K562 (cell line): ENCODE measurements around the gene SPEG. TPM values are rescaled to one million over a fixed set of nuclear protein-coding genes. Genes with fewer than 3 reads are reported as not detected.

Source experiments
- ATAC-seq: fragments of 200-7000 bp; cut with Tn5 transposase; 3 replicates; pipeline ENCODE4 v1.9.1; 2020; ENCODE audit warnings: moderate library complexity
- BruUV-seq: library from RNA; stranded (reverse); fragments of 400-500 nt; replicated peaks from 2 replicates; lab custom pipeline; 2021; lab: Mats Ljungman, UMichigan
- CTCF ChIA-PET: fragments of 300-600 bp; formaldehyde crosslinking; extraction: SDS; loops from one replicate; lab custom pipeline; 2021; ENCODE audit warnings: low intra/inter-chr PET ratio; lab: Yijun Ruan, JAX
- POLR2A ChIA-PET: fragments of 300-600, 350-650 bp; sonication (Branson Sonifier 250); formaldehyde crosslinking; extraction: SDS; loops from one replicate; lab custom pipeline; 2021; ENCODE audit warnings: antibody characterized with exemption, inconsistent platforms; lab: Yijun Ruan, JAX
- DNase-seq, 4 experiments: peaks; one replicate each; pipeline versions ENCODE4 v3.0.0 to v3.0.0-alpha.2; 2011 to 2018; ENCODE audit warnings: low spot score in 3 of 4, mixed read lengths in 3 of 4; ENCODE audit errors: extremely low read depth in 1 of 4
- FAIRE-seq: peaks from 2 replicates; lab custom pipeline; 2011; peaks lifted over from hg19 to GRCh38; lab: Jason Lieb, UNC
- H2AFZ ChIP-seq: 2 replicates; pipeline ENCODE4 v1.6.0; 2011; ENCODE audit warnings: low read depth, low read length, control low read depth, inconsistent platforms
- H3K27ac ChIP-seq: fragments of 200-600 bp; 3 replicates; pipeline ENCODE4 v1.8.0; 2011; ENCODE audit warnings: low read depth, mild to moderate bottlenecking, control low read depth, inconsistent platforms, low read length, moderate library complexity, mixed read lengths; ENCODE audit errors: extremely low read depth
- H3K27me3 ChIP-seq, 2 experiments: fragments of 300-600 bp in 1 of 2; 2 replicates in 1 of 2; 3 replicates in 1 of 2; pipeline versions ENCODE4 v1.6.0 to v1.8.0; 2011; ENCODE audit warnings: inconsistent platforms in 2 of 2, low read length in 2 of 2, mild to moderate bottlenecking in 1 of 2, mixed read lengths in 1 of 2, moderate library complexity in 1 of 2; ENCODE audit not compliant: control insufficient read depth in 2 of 2, insufficient read depth in 2 of 2
- H3K36me3 ChIP-seq: fragments of 300-600 bp; 3 replicates; pipeline ENCODE4 v1.8.0; 2011; ENCODE audit warnings: mild to moderate bottlenecking, low read length, inconsistent platforms; ENCODE audit not compliant: control insufficient read depth, insufficient read depth
- H3K4me1 ChIP-seq, 2 experiments: fragments of 200-600 bp in 1 of 2; replicated peaks in 1 of 2; 2 replicates in 1 of 2; 3 replicates in 1 of 2; pipeline versions ENCODE4 v1.5.1 to v1.8.0; 2011; ENCODE audit warnings: inconsistent platforms in 2 of 2, low read length in 2 of 2, mild to moderate bottlenecking in 1 of 2, mixed read lengths in 1 of 2, moderate library complexity in 1 of 2; ENCODE audit not compliant: control insufficient read depth in 2 of 2, insufficient read depth in 2 of 2
- H3K4me2 ChIP-seq: 2 replicates; pipeline ENCODE4 v1.6.1; 2011; ENCODE audit warnings: low read length, control low read depth, inconsistent platforms, mixed read lengths; ENCODE audit not compliant: insufficient read depth
- H3K4me3 ChIP-seq: fragments of 200-600 bp; sonication (generic), shearing (Covaris generic); 2 replicates; pipeline ENCODE4 v1.5.1; 2016; ENCODE audit warnings: control low read depth, inconsistent platforms
- H3K79me2 ChIP-seq: fragments of 200-600 bp; 3 replicates; pipeline ENCODE4 v1.8.0; 2011; ENCODE audit warnings: low read length, inconsistent platforms; ENCODE audit not compliant: control insufficient read depth, insufficient read depth
- H3K9ac ChIP-seq, 2 experiments: 2 replicates each; pipeline versions ENCODE4 v1.6.0 to v1.6.1; 2011; ENCODE audit warnings: low read depth in 2 of 2, low read length in 2 of 2, control low read depth in 1 of 2, inconsistent platforms in 1 of 2, mild to moderate bottlenecking in 1 of 2, mixed read lengths in 1 of 2; ENCODE audit not compliant: insufficient read depth in 1 of 2
- H3K9me1 ChIP-seq: one replicate; pipeline ENCODE4 v1.6.0; 2011; ENCODE audit warnings: inconsistent platforms, mild to moderate bottlenecking, low read length, moderate library complexity; ENCODE audit not compliant: control insufficient read depth, insufficient read depth
- H3K9me3 ChIP-seq: replicated peaks from 2 replicates; pipeline ENCODE4 v1.5.1; 2011; ENCODE audit warnings: low read depth, low read length, inconsistent platforms; ENCODE audit not compliant: control insufficient read depth, insufficient read depth
- H4K20me1 ChIP-seq: replicated peaks from 2 replicates; pipeline ENCODE4 v1.6.1; 2011; ENCODE audit warnings: low read length, inconsistent platforms, mixed read lengths; ENCODE audit not compliant: control insufficient read depth, insufficient read depth
- ARID1B ChIP-seq: fragments of 450-650 bp; IDR thresholded peaks from 2 replicates; pipeline ENCODE4 v1.6.1; 2016; ENCODE audit warnings: antibody characterized with exemption, mild to moderate bottlenecking, inconsistent platforms
- CBFA2T2 ChIP-seq: fragments of 450-650 bp; conservative IDR thresholded peaks from 2 replicates; pipeline ENCODE4 v1.6.1; 2017; ENCODE audit warnings: mild to moderate bottlenecking
- CBFA2T3 ChIP-seq: fragments of 450-650 bp; IDR thresholded peaks from 2 replicates; pipeline ENCODE4 v1.6.1; 2017
- CEBPG ChIP-seq, 3 experiments: fragments of 200-800 bp in 1 of 3; sonication (Bioruptor generic) in 1 of 3; sonication (generic) in 1 of 3; formaldehyde crosslinking in 1 of 3; IDR thresholded peaks in 2 of 3; conservative IDR thresholded peaks in 1 of 3; 2 replicates each; pipeline versions ENCODE4 v1.6.1 to v1.8.0; 2016 to 2022; ENCODE audit warnings: missing compliant biosample characterization in 2 of 3, missing genetic modification characterization in 2 of 3, mild to moderate bottlenecking in 1 of 3, missing genetic modification reagents in 1 of 3
- CREB1 ChIP-seq, 2 experiments: sonication (generic) in 1 of 2; formaldehyde crosslinking in 1 of 2; IDR thresholded peaks; 2 replicates each; pipeline versions ENCODE4 v1.6.1 to v1.8.0; 2012 to 2022; ENCODE audit warnings: inconsistent platforms in 1 of 2, mild to moderate bottlenecking in 1 of 2, missing genetic modification reagents in 1 of 2, moderate library complexity in 1 of 2
- CSDE1 ChIP-seq, 2 experiments: fragments of 450-650 bp; IDR thresholded peaks; 2 replicates each; pipeline ENCODE4 v1.6.1; 2016; ENCODE audit warnings: mild to moderate bottlenecking in 1 of 2
- HDAC1 ChIP-seq, 2 experiments: fragments of 450-650 bp; IDR thresholded peaks; 2 replicates each; pipeline ENCODE4 v1.6.1; 2016 to 2017; ENCODE audit warnings: inconsistent platforms in 1 of 2, mild to moderate bottlenecking in 1 of 2, moderate library complexity in 1 of 2
- MTA3 ChIP-seq: fragments of 450-650 bp; formaldehyde crosslinking; IDR thresholded peaks from 2 replicates; pipeline ENCODE4 v1.6.1; 2017; ENCODE audit warnings: mild to moderate bottlenecking, borderline replicate concordance
- NCOR1 ChIP-seq: fragments of 450-650 bp; IDR thresholded peaks from 2 replicates; pipeline ENCODE4 v1.6.1; 2016; ENCODE audit warnings: mild to moderate bottlenecking, moderate library complexity
- TAL1 ChIP-seq: fragments of 450-650 bp; IDR thresholded peaks from 2 replicates; pipeline ENCODE4 v1.6.1; 2016; ENCODE audit warnings: mild to moderate bottlenecking
- TCF3 ChIP-seq: sonication (generic); formaldehyde crosslinking; IDR thresholded peaks from 2 replicates; pipeline ENCODE4 v1.4.0; 2020; ENCODE audit warnings: mild to moderate bottlenecking, missing genetic modification reagents
- UBTF ChIP-seq, 2 experiments: IDR thresholded peaks; 2 replicates each; pipeline ENCODE4 v1.6.1; 2012; ENCODE audit warnings: improper control_type of control experiment in 2 of 2, low read depth in 2 of 2, low read length in 2 of 2, borderline replicate concordance in 1 of 2
- ZKSCAN3 ChIP-seq: fragments of 250-450 bp; sonication (Bioruptor Pico); IDR thresholded peaks from 2 replicates; pipeline ENCODE4 v1.4.0; 2020
- ZNF174 ChIP-seq: fragments of 250-450 bp; sonication (Bioruptor Pico); IDR thresholded peaks from 2 replicates; pipeline ENCODE4 v1.4.0; 2020; ENCODE audit warnings: mild to moderate bottlenecking
- WGBS: fragments of 100-300 bp; shearing (Covaris generic); methylation state at CpG from one replicate; pipeline ENCODE4 v1.1.6; 2016; ENCODE audit warnings: low coverage, mixed read lengths; ENCODE audit not compliant: insufficient coverage; ENCODE audit errors: missing lambda C conversion rate; 5-methylcytosine and 5-hydroxymethylcytosine counted together
- in situ Hi-C: fragments of 300-500 bp; cut with MboI; formaldehyde crosslinking; loops from 4 replicates; pipeline ENCODE4 v1.15.0; 2018; ENCODE audit warnings: inconsistent platforms, mixed read lengths
- intact Hi-C: fragments of 100-400 bp; cut with micrococcal nuclease; formaldehyde crosslinking; loops from 2 replicates; pipeline ENCODE4 v1.14.2; 2022
- polyA plus RNA-seq, 8 experiments: library from polyadenylated mRNA; depleted of rRNA in 4 of 8; stranded (reverse) in 5 of 8; unstranded in 3 of 8; fragments of >200 nt; fragmentation: Nextera tagmentation in 2 of 8; fragmentation: Illumina TruSeq in 1 of 8; extraction: Ambion mirVana in 2 of 8; extraction: Trizol in 1 of 8; gene quantifications; 2 replicates each; pipeline versions ENCODE4 v1.2.1 to v1.2.3, GENCODE V29; 2011 to 2014; ENCODE audit warnings: inconsistent platforms in 1 of 8, missing spikeins in 1 of 8
- total RNA-seq, 7 experiments: library from RNA; depleted of rRNA in 6 of 7; stranded (reverse); fragments of >200 nt in 6 of 7; fragmentation: Illumina TruSeq in 2 of 7; extraction: Trizol in 2 of 7; gene quantifications; 2 replicates each; pipeline versions ENCODE4 v1.2.1 to v1.2.3, GENCODE V29; 2011 to 2021; ENCODE audit warnings: low replicate concordance in 1 of 7
- TF ChIP-seq, protein P1 (sequence below): fragments of 200-800 bp; sonication (Bioruptor generic); IDR thresholded peaks from 2 replicates; pipeline ENCODE4 v1.6.1; 2017; ENCODE audit warnings: missing genetic modification characterization, missing compliant biosample characterization
- TF ChIP-seq, protein P2 (sequence below): fragments of 250-450 bp; sonication (Bioruptor Pico); IDR thresholded peaks from 2 replicates; pipeline ENCODE4 v1.8.0; 2021; ENCODE audit warnings: moderate library complexity, mild to moderate bottlenecking, inconsistent platforms

The SPEG gene
- total and polyA plus RNA-seq, 9 of the 15 experiments (the other 6 are each of a cell fraction or from before 2014, with no cell fraction given) = 0.49 to 8.7 (median 3.0) TPM

- DNase-seq (peak in 2 of 4 experiments; percentile 48 to 62), FAIRE-seq (no peak), ATAC-seq (no peak)
- H3K27ac ChIP-seq = no peak overlapping the region
- H3K36me3 ChIP-seq = peaks cover 9% of the 10 kb centered on the region; the same call in 1 of the 3 replicates
- no peak overlapping the region for H3K9ac ChIP-seq
- no peak overlapping the region for H2AFZ ChIP-seq
- peaks cover 25% of the 10 kb centered on the region for H3K79me2 ChIP-seq
- H3K4me3 ChIP-seq = no peak overlapping the region
- H3K4me1 ChIP-seq = peaks cover 76 to 97% of the 10 kb centered on the region in 2 experiments
- 53% methylated on average over 5 of the region's 15 CpGs for WGBS
- in situ Hi-C loops (no loop called here), intact Hi-C loops (no loop called here)
- no peak overlapping the region for H3K4me2 ChIP-seq
- H4K20me1 ChIP-seq = no peaks in the 10 kb centered on the region
- no peaks in the 10 kb centered on the region for H3K27me3 ChIP-seq
- ChIA-PET CTCF (no interaction called here), POLR2A (interaction anchor here (0.8 to 1.7 kb wide), 5 partner anchors 8 to 73 kb away, joined by 3 to 13 read pairs (median 5); partner anchors contain the start of gene GMPPA)
- no peaks in the 10 kb centered on the region for H3K9me1 ChIP-seq
- BruUV-seq = no TSS peak
- H3K9me3 ChIP-seq = no peaks in the 10 kb centered on the region
- TF ChIP-seq HDAC1 (IDR thresholded peaks at IDR 0.05) (0 out of 4 replicates have a peak, but pooled peaks of 1 of the 2 experiments have one; percentile 19), CSDE1 (IDR thresholded peaks at IDR 0.05) (no peak), ARID1B (peak; percentile 57), CREB1 (IDR thresholded peaks at IDR 0.05) (0 out of 2 replicates have a peak, but pooled peaks have one; percentile 4), CREB1 (CRISPR knock-in tag; IDR thresholded peaks at IDR 0.05) (no peak), CEBPG (CRISPR knock-in tag; IDR thresholded peaks at IDR 0.05) (no peak), CEBPG (tag; conservative IDR thresholded peaks at IDR 0.05 in 1 of 2, IDR thresholded peaks at IDR 0.05 in 1 of 2) (no peak), CBFA2T3 (peak; percentile 75), MTA3 (no peak), NCOR1 (peak; percentile 36; the same call in 1 of the 2 replicates), ZNF174 (CRISPR knock-in tag) (no peak), TCF3 (CRISPR knock-in tag) (0 out of 2 replicates have a peak, but pooled peaks have one; percentile 12), TAL1 (peak; percentile 23; the same call in 1 of the 2 replicates), CBFA2T2 (peak; percentile 58), ZKSCAN3 (CRISPR knock-in tag) (no peak), UBTF (IDR thresholded peaks at IDR 0.05; ENCODE audit: borderline replicate concordance in 1 of 2, low read depth in 2 of 2, low read length in 2 of 2) (0 out of 4 replicates have a peak, but pooled peaks of 1 of the 2 experiments have one; percentile 54)
- TF ChIP-seq, protein P1, sequence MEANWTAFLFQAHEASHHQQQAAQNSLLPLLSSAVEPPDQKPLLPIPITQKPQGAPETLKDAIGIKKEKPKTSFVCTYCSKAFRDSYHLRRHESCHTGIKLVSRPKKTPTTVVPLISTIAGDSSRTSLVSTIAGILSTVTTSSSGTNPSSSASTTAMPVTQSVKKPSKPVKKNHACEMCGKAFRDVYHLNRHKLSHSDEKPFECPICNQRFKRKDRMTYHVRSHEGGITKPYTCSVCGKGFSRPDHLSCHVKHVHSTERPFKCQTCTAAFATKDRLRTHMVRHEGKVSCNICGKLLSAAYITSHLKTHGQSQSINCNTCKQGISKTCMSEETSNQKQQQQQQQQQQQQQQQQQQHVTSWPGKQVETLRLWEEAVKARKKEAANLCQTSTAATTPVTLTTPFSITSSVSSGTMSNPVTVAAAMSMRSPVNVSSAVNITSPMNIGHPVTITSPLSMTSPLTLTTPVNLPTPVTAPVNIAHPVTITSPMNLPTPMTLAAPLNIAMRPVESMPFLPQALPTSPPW (CRISPR knock-in tag) = peak; percentile 61
- TF ChIP-seq, protein P2, sequence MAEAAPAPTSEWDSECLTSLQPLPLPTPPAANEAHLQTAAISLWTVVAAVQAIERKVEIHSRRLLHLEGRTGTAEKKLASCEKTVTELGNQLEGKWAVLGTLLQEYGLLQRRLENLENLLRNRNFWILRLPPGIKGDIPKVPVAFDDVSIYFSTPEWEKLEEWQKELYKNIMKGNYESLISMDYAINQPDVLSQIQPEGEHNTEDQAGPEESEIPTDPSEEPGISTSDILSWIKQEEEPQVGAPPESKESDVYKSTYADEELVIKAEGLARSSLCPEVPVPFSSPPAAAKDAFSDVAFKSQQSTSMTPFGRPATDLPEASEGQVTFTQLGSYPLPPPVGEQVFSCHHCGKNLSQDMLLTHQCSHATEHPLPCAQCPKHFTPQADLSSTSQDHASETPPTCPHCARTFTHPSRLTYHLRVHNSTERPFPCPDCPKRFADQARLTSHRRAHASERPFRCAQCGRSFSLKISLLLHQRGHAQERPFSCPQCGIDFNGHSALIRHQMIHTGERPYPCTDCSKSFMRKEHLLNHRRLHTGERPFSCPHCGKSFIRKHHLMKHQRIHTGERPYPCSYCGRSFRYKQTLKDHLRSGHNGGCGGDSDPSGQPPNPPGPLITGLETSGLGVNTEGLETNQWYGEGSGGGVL (CRISPR knock-in tag) = no peak
Measured at GRCh38 chr2:219511547-219512325, 77.1 kb downstream of the SPEG start.
